K562 (cell line): ENCODE measurements around the gene NEDD4L. TPM values are rescaled to one million over a fixed set of nuclear protein-coding genes. Genes with fewer than 3 reads are reported as not detected.

ENCODE experiments used
- ATAC-seq: fragments of 200-7000 bp; cut with Tn5 transposase; 3 replicates; pipeline ENCODE4 v1.9.1; 2020; ENCODE audit warnings: moderate library complexity
- BruUV-seq: library from RNA; stranded (reverse); fragments of 400-500 nt; replicated peaks from 2 replicates; lab custom pipeline; 2021; lab: Mats Ljungman, UMichigan
- CTCF ChIA-PET: fragments of 300-600 bp; formaldehyde crosslinking; extraction: SDS; loops from one replicate; lab custom pipeline; 2021; ENCODE audit warnings: low intra/inter-chr PET ratio; lab: Yijun Ruan, JAX
- POLR2A ChIA-PET: fragments of 300-600, 350-650 bp; sonication (Branson Sonifier 250); formaldehyde crosslinking; extraction: SDS; loops from one replicate; lab custom pipeline; 2021; ENCODE audit warnings: antibody characterized with exemption, inconsistent platforms; lab: Yijun Ruan, JAX
- DNase-seq, 4 experiments: peaks; one replicate each; pipeline versions ENCODE4 v3.0.0 to v3.0.0-alpha.2; 2011 to 2018; ENCODE audit warnings: low spot score in 3 of 4, mixed read lengths in 3 of 4; ENCODE audit errors: extremely low read depth in 1 of 4
- FAIRE-seq: peaks from 2 replicates; lab custom pipeline; 2011; peaks lifted over from hg19 to GRCh38; lab: Jason Lieb, UNC
- H2AFZ ChIP-seq: 2 replicates; pipeline ENCODE4 v1.6.0; 2011; ENCODE audit warnings: low read depth, low read length, control low read depth, inconsistent platforms
- H3K27ac ChIP-seq: fragments of 200-600 bp; 3 replicates; pipeline ENCODE4 v1.8.0; 2011; ENCODE audit warnings: low read depth, mild to moderate bottlenecking, control low read depth, inconsistent platforms, low read length, moderate library complexity, mixed read lengths; ENCODE audit errors: extremely low read depth
- H3K27me3 ChIP-seq, 2 experiments: fragments of 300-600 bp in 1 of 2; 2 replicates in 1 of 2; 3 replicates in 1 of 2; pipeline versions ENCODE4 v1.6.0 to v1.8.0; 2011; ENCODE audit warnings: inconsistent platforms in 2 of 2, low read length in 2 of 2, mild to moderate bottlenecking in 1 of 2, mixed read lengths in 1 of 2, moderate library complexity in 1 of 2; ENCODE audit not compliant: control insufficient read depth in 2 of 2, insufficient read depth in 2 of 2
- H3K36me3 ChIP-seq: fragments of 300-600 bp; 3 replicates; pipeline ENCODE4 v1.8.0; 2011; ENCODE audit warnings: mild to moderate bottlenecking, low read length, inconsistent platforms; ENCODE audit not compliant: control insufficient read depth, insufficient read depth
- H3K4me1 ChIP-seq, 2 experiments: fragments of 200-600 bp in 1 of 2; replicated peaks in 1 of 2; 2 replicates in 1 of 2; 3 replicates in 1 of 2; pipeline versions ENCODE4 v1.5.1 to v1.8.0; 2011; ENCODE audit warnings: inconsistent platforms in 2 of 2, low read length in 2 of 2, mild to moderate bottlenecking in 1 of 2, mixed read lengths in 1 of 2, moderate library complexity in 1 of 2; ENCODE audit not compliant: control insufficient read depth in 2 of 2, insufficient read depth in 2 of 2
- H3K4me2 ChIP-seq: 2 replicates; pipeline ENCODE4 v1.6.1; 2011; ENCODE audit warnings: low read length, control low read depth, inconsistent platforms, mixed read lengths; ENCODE audit not compliant: insufficient read depth
- H3K4me3 ChIP-seq: fragments of 200-600 bp; sonication (generic), shearing (Covaris generic); 2 replicates; pipeline ENCODE4 v1.5.1; 2016; ENCODE audit warnings: control low read depth, inconsistent platforms
- H3K79me2 ChIP-seq: fragments of 200-600 bp; 3 replicates; pipeline ENCODE4 v1.8.0; 2011; ENCODE audit warnings: low read length, inconsistent platforms; ENCODE audit not compliant: control insufficient read depth, insufficient read depth
- H3K9ac ChIP-seq, 2 experiments: 2 replicates each; pipeline versions ENCODE4 v1.6.0 to v1.6.1; 2011; ENCODE audit warnings: low read depth in 2 of 2, low read length in 2 of 2, control low read depth in 1 of 2, inconsistent platforms in 1 of 2, mild to moderate bottlenecking in 1 of 2, mixed read lengths in 1 of 2; ENCODE audit not compliant: insufficient read depth in 1 of 2
- H3K9me1 ChIP-seq: one replicate; pipeline ENCODE4 v1.6.0; 2011; ENCODE audit warnings: inconsistent platforms, mild to moderate bottlenecking, low read length, moderate library complexity; ENCODE audit not compliant: control insufficient read depth, insufficient read depth
- H3K9me3 ChIP-seq: replicated peaks from 2 replicates; pipeline ENCODE4 v1.5.1; 2011; ENCODE audit warnings: low read depth, low read length, inconsistent platforms; ENCODE audit not compliant: control insufficient read depth, insufficient read depth
- H4K20me1 ChIP-seq: replicated peaks from 2 replicates; pipeline ENCODE4 v1.6.1; 2011; ENCODE audit warnings: low read length, inconsistent platforms, mixed read lengths; ENCODE audit not compliant: control insufficient read depth, insufficient read depth
- ARID1B ChIP-seq: fragments of 450-650 bp; IDR thresholded peaks from 2 replicates; pipeline ENCODE4 v1.6.1; 2016; ENCODE audit warnings: antibody characterized with exemption, mild to moderate bottlenecking, inconsistent platforms
- ASH1L ChIP-seq: fragments of 450-650 bp; IDR thresholded peaks from 2 replicates; pipeline ENCODE4 v1.6.1; 2018; ENCODE audit warnings: borderline replicate concordance, mild to moderate bottlenecking, low read depth; ENCODE audit not compliant: partially characterized antibody
- ATF4 ChIP-seq: fragments of 450-650 bp; formaldehyde crosslinking; IDR thresholded peaks from 2 replicates; pipeline ENCODE4 v1.4.0; 2022; ENCODE audit warnings: mild to moderate bottlenecking, moderate library complexity
- CBFA2T3 ChIP-seq: fragments of 450-650 bp; IDR thresholded peaks from 2 replicates; pipeline ENCODE4 v1.6.1; 2017
- FOSL1 ChIP-seq: fragments of 200-800 bp; sonication (Bioruptor generic); conservative IDR thresholded peaks from 2 replicates; pipeline ENCODE4 v1.6.1; 2016; ENCODE audit warnings: missing genetic modification characterization, missing compliant biosample characterization
- JUND ChIP-seq, 2 experiments: IDR thresholded peaks; 2 replicates in 1 of 2; 3 replicates in 1 of 2; pipeline ENCODE4 v1.6.1; 2011; ENCODE audit warnings: borderline replicate concordance in 2 of 2, low read depth in 2 of 2, low read length in 2 of 2, improper control_type of control experiment in 1 of 2, missing biosample characterization in 1 of 2, missing genetic modification characterization in 1 of 2, missing genetic modification reagents in 1 of 2
- MBD1 ChIP-seq: fragments of 250-450 bp; sonication (Bioruptor Pico); IDR thresholded peaks from 2 replicates; pipeline ENCODE4 v1.8.0; 2022; ENCODE audit warnings: inconsistent platforms
- SMAD1 ChIP-seq: fragments of 150-350 bp; IDR thresholded peaks from 2 replicates; pipeline ENCODE4 v1.6.1; 2014; ENCODE audit warnings: low read length, low read depth; ENCODE audit not compliant: partially characterized antibody
- ZNF121 ChIP-seq: sonication (generic); formaldehyde crosslinking; conservative IDR thresholded peaks from 2 replicates; pipeline ENCODE4 v1.8.0; 2022; ENCODE audit warnings: missing genetic modification reagents
- ZNF764 ChIP-seq: fragments of 250-450 bp; sonication (Bioruptor Pico); IDR thresholded peaks from 2 replicates; pipeline ENCODE4 v1.4.0; 2020; ENCODE audit warnings: low read depth, mild to moderate bottlenecking, moderate library complexity
- ZNF77 ChIP-seq: fragments of 250-450 bp; sonication (Bioruptor Pico); IDR thresholded peaks from 2 replicates; pipeline ENCODE4 v1.5.0; 2020
- WGBS: fragments of 100-300 bp; shearing (Covaris generic); methylation state at CpG from one replicate; pipeline ENCODE4 v1.1.6; 2016; ENCODE audit warnings: low coverage, mixed read lengths; ENCODE audit not compliant: insufficient coverage; ENCODE audit errors: missing lambda C conversion rate; 5-methylcytosine and 5-hydroxymethylcytosine counted together
- in situ Hi-C: fragments of 300-500 bp; cut with MboI; formaldehyde crosslinking; loops from 4 replicates; pipeline ENCODE4 v1.15.0; 2018; ENCODE audit warnings: inconsistent platforms, mixed read lengths
- intact Hi-C: fragments of 100-400 bp; cut with micrococcal nuclease; formaldehyde crosslinking; loops from 2 replicates; pipeline ENCODE4 v1.14.2; 2022
- polyA plus RNA-seq, 8 experiments: library from polyadenylated mRNA; depleted of rRNA in 4 of 8; stranded (reverse) in 5 of 8; unstranded in 3 of 8; fragments of >200 nt; fragmentation: Nextera tagmentation in 2 of 8; fragmentation: Illumina TruSeq in 1 of 8; extraction: Ambion mirVana in 2 of 8; extraction: Trizol in 1 of 8; gene quantifications; 2 replicates each; pipeline versions ENCODE4 v1.2.1 to v1.2.3, GENCODE V29; 2011 to 2014; ENCODE audit warnings: inconsistent platforms in 1 of 8, missing spikeins in 1 of 8
- total RNA-seq, 7 experiments: library from RNA; depleted of rRNA in 6 of 7; stranded (reverse); fragments of >200 nt in 6 of 7; fragmentation: Illumina TruSeq in 2 of 7; extraction: Trizol in 2 of 7; gene quantifications; 2 replicates each; pipeline versions ENCODE4 v1.2.1 to v1.2.3, GENCODE V29; 2011 to 2021; ENCODE audit warnings: low replicate concordance in 1 of 7

NEDD4L gene
- total and polyA plus RNA-seq, 9 of the 15 experiments (the other 6 are each of a cell fraction or from before 2014, with no cell fraction given): 8.1 to 33.4 (median 19.9) TPM

GRCh38 chr18:58096658-58097057 lies 52.6 kb downstream of the NEDD4L start (continued):
- TF ChIP-seq ARID1B (no peak), ZNF764 (CRISPR knock-in tag) (no peak), ASH1L (no peak), SMAD1 (no peak), MBD1 (no peak)

GRCh38 chr18:58097121-58097906 lies 53.3 kb downstream of the NEDD4L start:
- ATAC-seq: no peak
- no peak for TF ChIP-seq ZNF77 (CRISPR knock-in tag)
- no peak for TF ChIP-seq ATF4
- peak; percentile 26; the same call in 1 of the 2 replicates for TF ChIP-seq CBFA2T3
- TF ChIP-seq JUND (IDR thresholded peaks at IDR 0.05; ENCODE audit: borderline replicate concordance, low read depth, low read length): peak; percentile 38; the same call in 1 of the 2 replicates
- no peak; the same call in 2 of the 3 replicates for TF ChIP-seq JUND (tag; IDR thresholded peaks at IDR 0.05; ENCODE audit: borderline replicate concordance, low read depth, low read length)
- 0 out of 2 replicates have a peak, but pooled peaks have one; percentile 21 for TF ChIP-seq ARID1B
- TF ChIP-seq ZNF121 (CRISPR knock-in tag): peak; percentile 52; the same call in 1 of the 2 replicates
- peak; percentile 63 for TF ChIP-seq FOSL1 (tag)
- no peak for FAIRE-seq
- no peaks in the 10 kb centered on the region for H3K9me1 ChIP-seq
- in situ Hi-C loops (no loop called here), intact Hi-C loops (no loop called here)
- no peaks in the 10 kb centered on the region for H3K27me3 ChIP-seq
- H3K79me2 ChIP-seq: no peaks in the 10 kb centered on the region
- WGBS: 45% methylated on average over 4 of the region's 8 CpGs
- H3K9ac ChIP-seq: no peak overlapping the region
- no TSS peak for BruUV-seq
- H4K20me1 ChIP-seq: no peaks in the 10 kb centered on the region
- peaks cover 0 to 9% of the 10 kb centered on the region in 2 experiments; a peak in 2 of 5 replicates for H3K4me1 ChIP-seq
- ChIA-PET POLR2A (interaction anchor here (0.6 kb wide), 1 partner anchor 19 kb away, joined by 3 read pairs; no protein-coding TSS in a partner anchor), CTCF (no interaction called here)
- no peaks in the 10 kb centered on the region for H3K9me3 ChIP-seq
- no peak overlapping the region for H3K4me3 ChIP-seq
- H3K27ac ChIP-seq: no peak overlapping the region
- DNase-seq: no peak
- no peak overlapping the region for H2AFZ ChIP-seq
- no peak overlapping the region for H3K4me2 ChIP-seq
- H3K36me3 ChIP-seq: no peaks in the 10 kb centered on the region
